GM18858 (cell line): ENCODE results near the gene COQ5.

Experiments
- ATAC-seq: cut with Tn5 transposase; IDR thresholded peaks from one replicate; pipeline ENCODE4 v1.9.1; 2021; ENCODE audit not compliant: unreplicated experiment

Gene COQ5

DNA sequence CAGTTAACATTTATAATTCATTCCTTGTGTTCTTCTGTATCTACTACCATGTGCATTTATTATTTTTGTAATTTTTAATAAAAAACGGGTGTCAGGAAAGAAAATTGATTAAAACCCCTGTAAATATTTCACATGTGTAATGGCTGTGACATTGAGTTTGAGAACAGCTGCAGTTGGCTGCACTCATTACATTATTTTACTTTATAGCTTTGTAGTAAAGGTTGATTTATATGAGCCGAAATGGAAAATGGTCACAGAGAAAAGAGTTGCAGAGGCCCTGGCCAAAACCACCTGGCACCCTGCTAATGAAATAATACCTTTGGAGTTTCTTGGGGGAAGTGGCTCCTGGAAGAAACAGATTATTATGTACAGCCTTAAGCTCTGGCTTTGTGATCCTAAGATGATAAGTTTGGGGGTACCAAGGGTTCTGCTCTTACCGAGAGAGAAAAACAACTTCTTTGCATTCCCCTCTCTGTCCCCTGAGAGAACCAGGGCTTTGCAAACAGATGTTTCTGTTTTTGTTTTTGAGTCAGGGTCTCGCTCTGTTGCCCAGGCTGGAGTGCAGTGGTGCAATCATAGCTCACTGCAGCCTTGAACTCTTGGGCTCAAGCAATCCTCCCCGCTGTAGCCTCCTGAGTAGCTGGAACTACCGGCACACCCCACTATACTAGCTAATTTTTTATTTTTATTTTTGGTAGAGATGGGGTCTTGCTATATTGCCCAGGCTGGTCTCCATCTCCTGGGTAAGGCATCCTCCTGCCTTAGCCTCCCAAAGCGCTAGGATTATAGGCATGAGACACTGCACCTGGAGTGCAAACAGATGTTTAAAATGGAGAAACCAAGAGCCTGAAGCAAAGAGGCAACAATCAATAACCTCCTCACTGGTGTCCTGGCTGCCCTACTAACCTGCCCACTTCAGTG lies 42.7 kb downstream of the COQ5 start:
- no peak for ATAC-seq

DNA sequence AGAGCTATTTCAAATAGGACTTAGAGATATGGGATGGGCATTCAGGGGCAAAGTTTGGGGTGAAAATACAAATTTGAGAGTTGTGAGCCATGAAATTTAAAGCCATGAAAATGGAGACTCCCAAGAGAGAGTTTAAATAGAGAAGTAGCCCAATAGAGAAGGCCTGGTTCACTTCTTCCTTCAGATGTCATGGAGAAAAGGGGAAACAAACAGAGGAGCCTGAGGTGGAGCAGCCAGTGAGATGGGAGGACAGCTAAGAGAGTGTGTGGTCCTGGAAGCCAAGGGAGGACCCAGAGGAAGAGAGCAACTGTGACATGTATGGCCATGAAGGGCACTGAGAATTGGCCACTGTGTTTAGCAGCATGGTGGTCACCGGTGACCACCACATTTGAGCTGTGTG lies 45.3 kb downstream of the COQ5 start:
- no peak for ATAC-seq

DNA sequence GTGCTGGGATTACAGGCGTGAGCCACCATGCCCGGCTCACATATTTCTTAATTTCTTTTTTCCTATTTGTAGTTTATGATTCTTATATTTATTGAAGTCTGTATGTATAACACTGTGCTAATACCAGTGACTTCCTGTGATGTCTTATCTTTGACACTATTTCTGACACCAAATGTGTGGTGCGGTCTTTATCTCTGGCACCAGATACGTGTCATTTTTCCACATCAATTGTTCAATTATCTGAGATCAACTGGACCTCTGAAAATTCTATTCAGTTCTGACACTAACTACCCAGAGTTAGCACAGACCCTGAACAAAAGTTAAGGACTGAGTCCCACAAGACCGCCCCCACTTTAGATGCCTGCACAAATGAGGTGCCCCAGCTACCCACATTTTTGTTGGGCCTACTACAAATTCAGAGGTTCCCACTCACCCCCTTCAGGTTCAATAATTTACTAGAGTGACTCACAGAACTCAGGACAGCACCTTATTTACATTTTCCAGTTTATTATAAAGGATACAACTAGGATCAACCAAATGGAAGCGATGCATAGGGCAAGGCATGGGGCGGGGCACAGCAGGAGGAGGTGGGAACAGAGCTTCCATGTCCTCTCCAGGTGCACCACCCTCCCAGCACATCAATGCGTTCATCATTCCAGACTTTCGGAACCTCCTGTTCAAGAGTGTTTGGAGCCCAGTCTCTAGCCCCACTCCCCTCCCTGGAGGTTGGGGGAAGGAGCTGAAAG lies 47.8 kb downstream of the COQ5 start:
- no peak for ATAC-seq

DNA sequence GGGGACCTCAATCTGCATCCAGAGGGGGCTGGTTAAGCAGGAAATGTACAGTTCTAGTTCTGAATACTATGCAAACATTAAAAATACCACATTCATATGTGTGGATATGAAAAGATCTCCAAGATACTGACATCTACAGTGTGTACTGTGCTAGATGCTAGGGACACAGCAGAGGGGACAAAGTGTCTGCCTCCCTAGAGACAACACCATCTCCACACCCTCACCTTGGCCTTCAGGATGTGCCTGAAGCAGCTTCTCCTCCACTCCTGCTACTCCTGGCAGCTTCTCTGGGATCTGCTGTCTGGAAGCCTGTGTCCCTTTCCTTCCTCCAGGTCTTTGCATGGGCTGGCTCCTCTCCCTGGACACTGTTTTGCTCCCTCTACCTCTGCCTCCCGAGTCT lies 48.7 kb downstream of the COQ5 start:
- no peak for ATAC-seq

DNA sequence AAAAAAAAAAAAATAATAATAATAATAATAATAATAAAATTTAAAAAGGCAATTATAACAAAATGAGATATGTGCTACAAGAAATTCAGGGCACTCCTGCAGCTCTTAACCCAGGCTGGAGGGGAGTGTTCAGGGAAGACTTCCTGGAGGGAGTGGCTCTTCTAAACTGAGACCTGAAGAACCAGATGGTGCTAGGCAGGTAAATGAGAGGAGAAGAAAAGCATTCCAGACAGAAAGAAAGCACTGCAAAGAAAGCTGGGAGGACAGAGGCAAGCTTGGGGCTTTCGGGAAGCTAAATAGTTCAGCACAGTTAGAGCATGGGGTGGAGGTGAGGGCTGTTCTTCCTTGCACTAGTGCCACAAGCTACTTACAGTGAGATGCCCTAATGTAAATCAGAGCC lies 49.5 kb downstream of the COQ5 start:
- no peak for ATAC-seq

DNA sequence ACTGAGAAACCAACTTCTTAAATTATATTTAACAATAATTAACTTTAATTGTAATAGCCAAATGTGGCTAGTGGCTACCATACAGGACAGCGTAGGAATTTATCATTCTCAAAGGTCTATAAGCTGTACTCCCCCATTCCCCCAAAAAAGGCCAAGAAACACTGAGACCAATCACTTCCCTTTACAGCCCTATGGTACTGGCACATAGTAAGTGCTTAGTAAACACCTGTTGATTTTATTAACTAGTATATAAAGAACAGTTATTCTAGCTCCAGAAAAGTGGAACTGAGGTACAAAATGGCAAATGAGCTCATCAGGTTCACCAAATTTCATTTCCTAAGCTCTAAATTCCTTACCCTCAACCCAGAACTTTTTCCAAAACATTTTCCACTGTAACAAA lies 53.3 kb downstream of the COQ5 start:
- no peak for ATAC-seq

DNA sequence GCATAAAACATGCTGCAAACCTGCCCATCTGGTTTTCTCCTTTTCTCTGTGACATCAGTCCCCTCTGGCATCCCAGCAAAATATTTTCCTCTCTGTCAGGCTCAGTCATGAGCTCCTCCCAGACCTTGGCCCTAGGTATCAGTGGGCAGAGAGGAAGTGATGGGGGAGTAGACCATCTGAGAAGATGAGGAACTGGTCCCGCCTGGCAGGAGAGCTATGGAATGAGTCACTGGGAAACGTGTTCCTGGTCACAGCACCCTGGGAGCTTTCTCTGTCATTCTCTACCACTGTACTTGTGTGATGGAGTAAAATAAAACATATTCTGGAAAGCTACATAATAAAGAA lies 54.4 kb downstream of the COQ5 start:
- ATAC-seq: no peak

DNA sequence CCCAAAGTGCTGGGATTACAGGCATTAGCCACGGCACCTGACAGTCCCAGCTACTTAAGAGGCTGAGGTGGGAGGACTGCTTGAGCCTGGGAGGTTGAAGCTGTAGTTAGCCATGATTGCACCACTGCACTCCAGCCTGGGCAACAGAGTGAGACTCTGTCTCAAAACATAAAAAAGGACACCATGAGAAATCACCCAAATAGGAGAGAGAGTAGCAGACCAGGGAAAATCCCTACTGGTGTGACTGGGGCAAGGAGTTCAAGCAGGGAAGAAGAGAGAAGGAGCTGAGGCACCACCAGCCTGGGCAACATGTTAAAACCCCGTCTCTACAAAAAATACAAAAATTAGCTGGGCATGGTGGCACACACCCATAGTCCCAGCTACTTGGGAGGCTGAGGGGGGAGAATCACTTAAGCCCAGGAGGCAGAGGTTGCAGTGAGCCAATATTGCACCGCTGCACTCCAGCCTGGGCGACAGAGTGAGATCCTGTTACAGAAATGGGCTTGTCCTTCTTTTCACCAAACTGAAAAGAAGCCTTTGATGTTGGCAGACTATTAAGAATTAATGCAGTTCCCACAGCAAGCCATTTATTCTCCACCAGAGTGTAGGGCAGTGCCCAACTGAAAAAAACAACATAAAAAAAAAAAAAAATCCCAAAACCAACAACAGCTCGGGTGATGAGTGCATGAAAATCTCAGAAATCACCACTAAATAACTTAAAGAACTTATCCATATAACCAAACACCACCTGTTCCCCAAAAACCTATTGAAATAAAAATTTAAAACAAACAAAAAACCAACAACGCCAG lies 54.9 kb downstream of the COQ5 start:
- ATAC-seq: no peak

DNA sequence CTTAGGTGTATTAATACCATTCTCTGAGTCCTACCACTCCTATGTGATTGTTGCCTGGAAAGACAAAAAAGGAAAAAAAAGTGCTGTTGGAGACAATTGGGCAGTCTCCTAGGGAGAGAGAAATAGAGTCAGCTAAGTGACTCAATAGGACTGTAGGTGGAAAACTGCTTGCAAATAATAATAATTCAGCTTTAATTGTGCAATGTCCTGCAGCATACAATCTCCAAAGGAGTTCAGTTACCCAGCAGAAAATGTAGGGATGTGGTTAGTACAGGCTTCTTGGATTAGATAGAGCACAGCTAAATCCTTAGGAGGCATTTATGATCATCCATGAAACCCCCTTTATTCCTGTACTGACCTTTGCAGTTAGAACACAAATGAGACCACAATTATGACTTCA lies 56.4 kb downstream of the COQ5 start:
- no peak for ATAC-seq

DNA sequence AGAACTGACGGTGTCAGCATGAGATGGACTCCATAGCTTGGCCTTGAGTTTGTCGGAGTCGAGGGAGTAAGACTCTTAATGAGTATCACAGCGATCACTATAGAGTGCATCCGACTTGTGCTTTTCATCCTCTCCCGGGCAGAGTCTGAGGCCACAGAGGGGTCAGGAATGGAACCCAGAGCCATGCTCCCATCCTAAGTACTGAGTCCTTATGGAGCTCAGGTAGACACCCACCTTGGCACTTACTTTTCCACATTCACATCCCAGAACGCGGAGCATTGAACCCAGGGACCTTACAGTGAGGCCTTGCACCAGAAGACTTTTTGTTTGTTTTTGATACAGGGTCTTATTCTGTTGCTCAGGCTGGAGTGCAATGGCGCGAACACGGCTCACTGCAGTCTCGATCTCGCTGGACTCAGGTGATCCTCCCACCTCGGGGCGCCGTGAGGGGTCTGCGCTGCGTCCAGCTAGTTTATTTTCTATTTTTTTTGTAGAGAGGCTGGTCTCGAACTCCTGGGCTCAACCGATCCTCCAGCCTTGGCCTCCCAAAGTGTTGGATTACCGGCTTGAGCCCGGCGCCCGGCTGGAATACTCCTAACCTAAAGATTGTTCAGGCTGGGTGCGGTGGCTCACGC lies 58.7 kb downstream of the COQ5 start:
- no peak for ATAC-seq

DNA sequence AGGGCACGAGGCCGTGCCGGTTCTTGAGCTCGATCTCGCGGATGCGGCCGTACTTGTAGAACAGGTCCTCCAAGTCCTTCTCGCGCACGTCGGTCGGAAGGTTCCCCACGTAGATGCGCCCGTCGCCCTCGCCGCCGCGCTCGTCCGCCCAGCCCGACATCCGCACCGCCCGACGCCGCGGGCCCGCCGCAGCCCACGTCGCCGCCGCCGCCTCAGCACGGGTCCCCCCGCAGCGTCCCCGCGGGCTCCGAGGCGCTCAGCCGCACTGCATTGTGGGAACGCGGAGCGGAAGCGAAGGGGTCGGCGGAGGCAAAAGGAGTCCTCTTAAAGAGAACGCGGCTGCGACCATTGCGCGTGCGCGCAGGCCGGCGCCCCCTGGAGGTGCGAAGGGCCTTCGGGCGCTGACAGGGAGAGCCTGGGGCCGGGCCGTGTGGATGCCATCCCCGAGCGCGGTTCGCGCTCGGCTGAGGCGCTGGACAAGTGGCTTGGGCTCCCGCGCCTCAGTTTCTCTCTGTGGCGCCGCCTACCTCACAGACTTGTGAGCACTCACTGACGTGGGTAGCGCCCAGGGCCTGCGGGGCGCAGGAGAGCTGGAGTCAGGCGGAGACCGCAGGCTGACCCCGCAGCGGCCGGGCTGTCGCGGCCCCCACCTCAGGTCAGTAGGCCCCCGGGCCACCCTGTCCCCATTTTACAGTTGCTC lies 59.4 kb downstream of the COQ5 start, which contains the start of gene SRSF9:
TSS of gene SRSF9 (minus strand) at position 299 of the 700 bp plus-strand sequence. CDS start at position 160, 139 bp downstream.
- peak; percentile 78 for ATAC-seq

DNA sequence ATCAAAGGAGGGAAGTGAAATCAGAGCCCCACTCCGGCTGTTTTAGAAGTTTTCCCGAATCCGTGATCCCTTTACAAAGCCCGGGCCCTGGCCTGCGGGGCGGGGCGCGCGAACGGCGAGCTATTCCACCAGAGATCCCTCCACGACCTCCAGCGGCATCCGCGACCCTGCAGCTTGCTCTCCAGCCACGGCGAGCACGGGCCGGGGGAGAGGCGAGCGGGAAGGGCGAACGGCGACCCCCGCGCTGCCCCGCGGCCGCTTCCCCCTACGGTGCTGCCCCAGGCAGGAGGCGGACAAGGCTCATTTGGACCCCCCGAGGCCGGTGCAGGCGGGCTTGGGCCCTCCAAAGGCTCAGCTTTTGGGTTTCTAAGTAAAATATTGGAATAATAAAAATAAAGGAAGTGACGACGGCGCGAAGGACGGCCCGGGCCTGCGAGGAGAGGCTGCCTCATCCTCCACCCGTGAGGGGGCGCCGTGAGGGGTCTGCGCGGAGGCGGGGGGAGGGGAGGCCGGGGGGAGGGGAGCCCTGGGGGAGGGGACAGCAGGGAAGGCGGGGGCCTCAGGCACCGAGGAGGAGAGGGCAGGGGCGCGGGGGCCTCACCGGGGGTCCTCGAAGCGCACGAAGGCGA lies 60.0 kb downstream of the COQ5 start:
- ATAC-seq: peak; percentile 5

DNA sequence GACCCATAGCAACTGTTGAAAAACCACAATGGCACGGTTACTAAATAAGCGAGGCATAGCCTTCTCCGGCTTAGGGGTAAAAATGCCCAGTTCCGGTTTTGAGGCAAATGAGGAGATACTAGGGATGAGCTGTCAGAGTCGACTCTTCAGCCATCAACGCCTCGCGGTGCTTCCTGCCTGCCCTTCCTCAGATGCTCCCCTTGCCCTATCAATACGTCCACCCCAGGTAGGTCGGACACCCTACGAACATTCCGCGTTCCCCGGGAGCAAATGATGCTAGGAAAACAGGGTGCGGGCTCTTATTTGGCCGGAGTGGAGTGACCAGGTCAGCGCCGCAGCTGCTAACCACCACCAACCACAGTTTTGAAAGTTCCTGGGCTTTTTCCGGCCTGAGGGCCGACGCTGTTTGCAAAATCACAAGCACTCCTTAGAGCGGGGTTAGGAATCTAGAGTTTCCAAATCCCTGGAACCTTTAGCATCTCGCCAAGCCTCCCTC lies 60.6 kb downstream of the COQ5 start:
- no peak for ATAC-seq

DNA sequence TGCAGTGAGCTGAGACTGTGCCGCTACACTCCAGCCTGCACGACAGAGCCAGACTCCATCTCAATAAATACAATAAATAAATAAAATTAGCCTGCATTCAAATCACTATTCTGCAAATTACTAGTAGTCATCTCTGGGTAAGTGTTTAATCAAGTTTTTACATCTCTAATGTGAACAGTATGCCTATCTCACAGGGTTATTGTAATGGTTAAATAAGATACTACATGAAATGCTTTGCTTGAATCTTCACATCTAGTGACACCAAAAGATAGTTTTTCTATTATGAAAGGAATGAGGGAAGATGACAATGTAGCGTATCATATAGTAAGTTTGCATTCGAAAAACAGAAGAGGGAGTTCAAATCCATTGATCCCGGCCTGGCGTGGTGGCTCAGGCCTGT lies 61.5 kb downstream of the COQ5 start:
- ATAC-seq: no peak

DNA sequence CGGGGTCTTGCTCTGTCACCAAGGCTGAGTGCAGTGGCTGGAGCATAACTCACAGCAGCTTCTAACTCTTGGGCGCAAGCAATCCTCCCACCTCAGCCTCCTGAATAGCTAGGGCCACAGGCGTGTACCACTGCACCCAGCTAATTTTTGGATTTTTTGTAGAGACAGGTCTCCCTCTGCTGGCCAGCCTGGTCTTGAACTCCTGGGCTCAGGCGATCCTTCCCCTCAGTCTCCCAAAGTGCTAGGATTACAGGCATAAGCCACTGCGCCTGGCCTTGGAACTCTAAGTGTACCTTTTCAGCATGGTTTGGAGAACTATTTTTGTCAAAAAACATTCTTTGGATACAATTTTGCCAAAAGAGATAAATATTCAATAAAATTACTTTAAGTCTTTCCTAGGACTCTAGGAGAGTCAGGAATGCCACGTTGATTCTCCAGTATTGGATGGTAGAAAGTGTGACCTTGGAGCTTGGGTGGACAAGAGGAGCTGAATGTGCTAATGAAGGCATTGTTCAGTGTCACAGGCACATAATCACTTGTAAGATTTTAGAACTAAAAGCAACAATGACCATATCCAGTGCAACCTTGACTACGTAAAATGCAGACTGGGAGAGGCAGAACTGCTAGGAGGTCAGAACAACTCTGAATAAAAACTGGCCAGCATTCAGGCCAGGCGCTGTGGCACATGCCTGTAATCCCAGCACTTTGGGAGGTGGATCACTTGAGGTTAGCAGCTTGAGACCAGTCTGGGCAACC lies 62.2 kb downstream of the COQ5 start:
- ATAC-seq: no peak

DNA sequence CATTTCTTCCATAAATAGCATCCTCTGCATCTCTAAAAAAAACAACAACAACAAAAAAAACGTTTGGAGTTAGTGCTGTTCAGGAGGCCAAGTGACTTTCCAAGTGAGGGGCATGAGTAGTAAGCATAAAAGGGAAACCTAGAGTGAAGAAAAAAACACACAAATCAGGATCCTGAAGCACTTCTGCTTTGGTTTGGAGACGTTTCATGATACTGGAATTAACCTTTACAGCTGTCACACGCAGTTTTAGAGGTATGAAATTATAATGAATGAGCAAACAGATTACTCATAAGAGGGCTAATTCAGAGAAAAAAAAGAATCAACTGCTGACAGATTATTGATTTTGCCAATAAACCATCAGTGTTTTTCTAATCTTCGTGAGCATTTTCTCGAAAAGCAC lies 63.2 kb downstream of the COQ5 start:
- ATAC-seq: no peak

DNA sequence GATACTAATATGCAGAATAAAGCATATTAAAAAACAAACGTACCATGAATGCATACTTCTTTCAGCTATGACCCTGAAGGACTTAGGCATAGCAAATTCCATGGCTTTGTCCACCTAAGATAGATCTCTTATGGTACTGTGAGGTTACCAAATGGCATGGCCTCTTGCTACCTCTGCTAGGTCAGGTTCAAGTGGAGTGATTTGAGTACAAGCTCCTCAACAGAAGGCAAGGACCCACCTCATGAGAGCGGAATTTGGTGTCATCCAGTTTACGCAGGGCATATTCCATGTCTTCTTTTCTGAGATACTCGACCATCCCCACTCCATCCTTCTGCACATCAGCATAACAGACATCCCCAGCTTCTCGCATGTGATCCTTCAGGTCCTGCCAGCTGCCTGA lies 65.2 kb downstream of the COQ5 start:
- ATAC-seq: no peak

DNA sequence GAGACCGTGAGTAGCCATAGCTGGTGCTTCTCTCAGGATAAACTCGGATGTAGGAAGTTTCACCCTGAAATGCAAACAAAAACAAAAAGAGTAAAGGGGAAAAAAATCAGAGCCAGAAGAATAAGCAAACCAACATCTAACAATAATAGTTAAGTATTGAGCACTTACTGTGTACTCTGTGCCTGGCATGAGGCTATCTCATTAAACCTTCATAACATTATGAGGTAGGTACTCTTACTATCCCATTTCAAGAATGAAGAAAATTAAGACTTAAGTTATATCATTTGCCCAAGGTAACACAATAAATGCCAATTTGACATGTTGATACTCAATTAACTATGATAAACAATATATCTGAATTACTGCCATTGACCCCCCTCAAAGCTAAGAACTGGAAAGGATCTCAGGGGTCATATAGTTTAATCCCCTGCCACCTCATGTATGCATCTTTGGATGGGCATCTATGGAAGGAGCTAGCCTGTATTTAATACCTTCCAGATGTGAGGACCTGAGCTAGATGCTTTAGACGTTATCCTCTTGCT lies 66.8 kb downstream of the COQ5 start:
- no peak for ATAC-seq

DNA sequence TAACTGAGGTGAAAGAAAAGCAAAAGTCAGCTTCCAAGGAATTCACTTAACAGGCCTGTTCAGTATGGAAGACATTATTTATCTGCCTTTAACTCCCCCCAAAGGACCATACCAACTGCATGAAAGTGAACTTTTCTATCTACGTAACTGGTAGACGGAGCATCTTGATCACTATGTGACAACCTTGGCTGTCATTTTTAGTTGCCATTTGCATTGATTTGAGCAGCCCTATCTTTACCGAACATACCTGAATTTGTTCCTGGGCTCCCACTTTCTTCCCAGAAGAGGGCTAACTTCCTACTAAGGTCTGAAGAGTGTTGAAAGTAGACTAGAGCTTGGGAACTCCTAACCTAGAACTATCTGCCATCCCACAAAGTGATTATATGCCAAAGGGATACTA lies 68.8 kb downstream of the COQ5 start:
- ATAC-seq: no peak
